ENCODE measurements around the gene KANK4.
"Not testable (repeated sequence)": the region's sequence is repeated elsewhere in the genome, so short reads cannot be mapped to it uniquely, and the experiment has no call there.

Gene KANK4

GRCh38 chr1:62241371-62242131 is 77.7 kb downstream of the KANK4 start:
- DNase-seq (ENCODE audit: extremely low read depth in 1 of 2, low read depth in 1 of 2): no peak

- no peak for DNase-seq (ENCODE audit: extremely low read depth in 1 of 2, low read depth in 1 of 2)
Observed at GRCh38 chr1:62240651-62241370, 78.4 kb downstream of the KANK4 start.

- DNase-seq (ENCODE audit: extremely low read depth in 1 of 2, low read depth in 1 of 2): not testable (repeated sequence)
Observed at GRCh38 chr1:62239652-62240403, 79.4 kb downstream of the KANK4 start.

GRCh38 chr1:62238507-62238906 is 80.7 kb downstream of the KANK4 start:
- no peak for DNase-seq (ENCODE audit: extremely low read depth in 1 of 2, low read depth in 1 of 2)

- DNase-seq (ENCODE audit: extremely low read depth in 1 of 2, low read depth in 1 of 2): no peak
Observed at GRCh38 chr1:62237950-62238374, 81.3 kb downstream of the KANK4 start.

GRCh38 chr1:62237361-62237760 is 81.9 kb downstream of the KANK4 start:
- DNase-seq (ENCODE audit: extremely low read depth in 1 of 2, low read depth in 1 of 2): no peak

GRCh38 chr1:62235576-62235975 is 83.7 kb downstream of the KANK4 start:
- no peak for DNase-seq (ENCODE audit: extremely low read depth in 1 of 2, low read depth in 1 of 2)

- DNase-seq (ENCODE audit: extremely low read depth in 1 of 2, low read depth in 1 of 2): no peak
Observed at GRCh38 chr1:62234688-62235087, 84.5 kb downstream of the KANK4 start.

- no peak for DNase-seq (ENCODE audit: extremely low read depth in 1 of 2, low read depth in 1 of 2)
Observed at GRCh38 chr1:62233926-62234450, 85.2 kb downstream of the KANK4 start.

- no peak for DNase-seq (ENCODE audit: extremely low read depth in 1 of 2, low read depth in 1 of 2)
Observed at GRCh38 chr1:62232871-62233278, 86.4 kb downstream of the KANK4 start.

- DNase-seq (ENCODE audit: extremely low read depth in 1 of 2, low read depth in 1 of 2): no peak
Observed at GRCh38 chr1:62230718-62231117, 88.5 kb downstream of the KANK4 start.

GRCh38 chr1:62229932-62230331 is 89.3 kb downstream of the KANK4 start:
- DNase-seq (ENCODE audit: extremely low read depth in 1 of 2, low read depth in 1 of 2): no peak

- DNase-seq (ENCODE audit: extremely low read depth in 1 of 2, low read depth in 1 of 2): no peak
Observed at GRCh38 chr1:62229468-62229867, 89.8 kb downstream of the KANK4 start.

GRCh38 chr1:62228883-62229187 is 90.4 kb downstream of the KANK4 start:
- DNase-seq (ENCODE audit: extremely low read depth in 1 of 2, low read depth in 1 of 2): no peak

GRCh38 chr1:62228136-62228882 is 90.9 kb downstream of the KANK4 start:
- no peak for DNase-seq (ENCODE audit: extremely low read depth in 1 of 2, low read depth in 1 of 2)

GRCh38 chr1:62227496-62227895 is 91.7 kb downstream of the KANK4 start:
- DNase-seq (ENCODE audit: extremely low read depth in 1 of 2, low read depth in 1 of 2): no peak

- no peak for DNase-seq (ENCODE audit: extremely low read depth in 1 of 2, low read depth in 1 of 2)
Observed at GRCh38 chr1:62224182-62224581, 95.1 kb downstream of the KANK4 start.

GRCh38 chr1:62222321-62222720 is 96.9 kb downstream of the KANK4 start:
- DNase-seq (ENCODE audit: extremely low read depth in 1 of 2, low read depth in 1 of 2): no peak

- DNase-seq (ENCODE audit: extremely low read depth in 1 of 2, low read depth in 1 of 2): no peak
Observed at GRCh38 chr1:62221171-62221570, 98.1 kb downstream of the KANK4 start.

- not testable (repeated sequence) for DNase-seq (ENCODE audit: extremely low read depth in 1 of 2, low read depth in 1 of 2)
Observed at GRCh38 chr1:62220456-62220855, 98.8 kb downstream of the KANK4 start.

GRCh38 chr1:62218604-62219003 is 100.6 kb downstream of the KANK4 start:
- no peak for DNase-seq (ENCODE audit: extremely low read depth in 1 of 2, low read depth in 1 of 2)

Measured in stimulated activated CD8-positive, alpha-beta memory T cell treated with anti-CD3 and anti-CD28 coated beads, Interleukin-7, amount 100 ng/mL, for 48 hours (primary cell).